IMR-90 (cell line): ENCODE results near the gene DKK2. TPM values are rescaled to one million over a fixed set of nuclear protein-coding genes. Genes with fewer than 3 reads are reported as not detected.

Experiments used
- ATAC-seq: fragments of 200-7000 bp; cut with Tn5 transposase; 2 replicates; pipeline ENCODE4 v1.9.1; 2020; ENCODE audit warnings: low read depth, mild to moderate bottlenecking, moderate library complexity
- BruUV-seq: library from RNA; stranded (reverse); fragments of 400-500 nt; replicated peaks from 2 replicates; lab custom pipeline; 2021; lab: Mats Ljungman, UMichigan
- CTCF ChIA-PET: fragments of 300-600 bp; formaldehyde crosslinking; extraction: SDS; loops from one replicate; lab custom pipeline; 2021; ENCODE audit warnings: antibody characterized with exemption; lab: Yijun Ruan, JAX
- POLR2A ChIA-PET: fragments of 300-600 bp; sonication (Branson Sonifier 250); formaldehyde crosslinking; loops from one replicate; lab custom pipeline; 2022; ENCODE audit warnings: antibody characterized with exemption; ENCODE audit not compliant: unreplicated experiment; lab: Charles Lee
- DNase-seq: peaks from one replicate; pipeline ENCODE4 v3.0.0; 2013
- H2AFZ ChIP-seq: replicated peaks from 2 replicates; pipeline ENCODE3; 2013; ENCODE audit warnings: low read length, mild to moderate bottlenecking; ENCODE audit not compliant: poor library complexity
- H2AK5ac ChIP-seq: 2 replicates; pipeline ENCODE4 v1.6.1; 2013; ENCODE audit warnings: low read depth, low read length, inconsistent platforms
- H2AK9ac ChIP-seq: replicated peaks from 2 replicates; pipeline ENCODE3; 2013; ENCODE audit warnings: mild to moderate bottlenecking, low read depth, low read length, moderate library complexity; ENCODE audit not compliant: poor library complexity
- H2BK120ac ChIP-seq: 2 replicates; pipeline ENCODE4 v1.6.1; 2013; ENCODE audit warnings: low read depth, low read length, inconsistent platforms
- H2BK15ac ChIP-seq: 3 replicates; pipeline ENCODE4 v1.6.1; 2013; ENCODE audit warnings: low read depth, low read length, inconsistent platforms
- H2BK20ac ChIP-seq: 2 replicates; pipeline ENCODE4 v1.6.1; 2013; ENCODE audit warnings: low read depth, mild to moderate bottlenecking, inconsistent platforms, low read length, moderate library complexity
- H2BK5ac ChIP-seq: 2 replicates; pipeline ENCODE4 v1.6.1; 2013; ENCODE audit warnings: mild to moderate bottlenecking, low read depth, low read length, inconsistent platforms; ENCODE audit not compliant: poor library complexity, severe bottlenecking
- H3K14ac ChIP-seq: replicated peaks from 2 replicates; pipeline ENCODE4 v1.6.1; 2013; ENCODE audit warnings: low read depth, low read length, inconsistent platforms
- H3K18ac ChIP-seq: 2 replicates; pipeline ENCODE4 v1.6.1; 2013; ENCODE audit warnings: low read depth, low read length, control low read depth
- H3K23ac ChIP-seq: 2 replicates; pipeline ENCODE4 v1.6.1; 2013; ENCODE audit warnings: low read depth, low read length, inconsistent platforms
- H3K27ac ChIP-seq: 2 replicates; pipeline ENCODE4 v1.5.1; 2013; ENCODE audit warnings: mild to moderate bottlenecking, control low read depth, low read length; ENCODE audit not compliant: insufficient read depth
- H3K27me3 ChIP-seq: 2 replicates; pipeline ENCODE4 v1.6.1; 2013; ENCODE audit warnings: low read length; ENCODE audit not compliant: control insufficient read depth, insufficient read depth
- H3K36me3 ChIP-seq: 2 replicates; pipeline ENCODE4 v1.6.1; 2013; ENCODE audit warnings: low read length, mixed read lengths; ENCODE audit not compliant: control insufficient read depth, insufficient read depth
- H3K4ac ChIP-seq: 2 replicates; pipeline ENCODE4 v1.6.1; 2013; ENCODE audit warnings: low read depth, low read length, inconsistent platforms
- H3K4me1 ChIP-seq: 2 replicates; pipeline ENCODE4 v1.6.1; 2013; ENCODE audit warnings: low read length, mixed read lengths; ENCODE audit not compliant: control insufficient read depth, insufficient read depth
- H3K4me2 ChIP-seq: 2 replicates; pipeline ENCODE4 v1.6.1; 2013; ENCODE audit warnings: low read depth, mild to moderate bottlenecking, control low read depth, low read length, moderate library complexity
- H3K4me3 ChIP-seq: 2 replicates; pipeline ENCODE4 v1.5.1; 2013; ENCODE audit warnings: low read depth, mild to moderate bottlenecking, control low read depth, low read length, moderate library complexity; ENCODE audit not compliant: insufficient read depth
- H3K56ac ChIP-seq: 2 replicates; pipeline ENCODE4 v1.6.1; 2013; ENCODE audit warnings: low read length, inconsistent platforms; ENCODE audit not compliant: insufficient read depth; ENCODE audit errors: extremely low read depth
- H3K79me1 ChIP-seq, 2 experiments: 2 replicates each; pipeline ENCODE4 v1.6.1; 2013; ENCODE audit warnings: low read length in 2 of 2, inconsistent platforms in 1 of 2, low read depth in 1 of 2
- H3K9ac ChIP-seq: 2 replicates; pipeline ENCODE4 v1.6.1; 2013; ENCODE audit warnings: low read depth, low read length, control low read depth
- H3K9me1 ChIP-seq: 2 replicates; pipeline ENCODE4 v1.6.1; 2013; ENCODE audit warnings: low read length, inconsistent platforms; ENCODE audit not compliant: insufficient read depth
- H3K9me3 ChIP-seq: 2 replicates; pipeline ENCODE4 v1.6.1; 2013; ENCODE audit warnings: low read length; ENCODE audit not compliant: control insufficient read depth, insufficient read depth
- H4K20me1 ChIP-seq: 2 replicates; pipeline ENCODE4 v1.6.1; 2013; ENCODE audit warnings: low read length, inconsistent platforms; ENCODE audit not compliant: insufficient read depth
- H4K5ac ChIP-seq: 2 replicates; pipeline ENCODE4 v1.6.1; 2013; ENCODE audit warnings: mild to moderate bottlenecking, low read depth, low read length, control low read depth
- H4K8ac ChIP-seq, 2 experiments: 2 replicates each; pipeline ENCODE4 v1.6.1; 2013; ENCODE audit warnings: low read depth in 2 of 2, low read length in 2 of 2, control low read depth in 1 of 2, inconsistent platforms in 1 of 2
- H4K91ac ChIP-seq: 2 replicates; pipeline ENCODE4 v1.6.1; 2013; ENCODE audit warnings: low read depth, low read length, inconsistent platforms; ENCODE audit not compliant: insufficient read depth
- CTCF ChIP-seq: conservative IDR thresholded peaks from 2 replicates; pipeline ENCODE4 v1.5.1; 2012; ENCODE audit warnings: mild to moderate bottlenecking, low read depth, low read length, improper control_type of control experiment
- FOS ChIP-seq: fragments of 150-350 bp; IDR thresholded peaks from 2 replicates; pipeline ENCODE4 v1.6.1; 2016; ENCODE audit warnings: low read depth, low read length
- RCOR1 ChIP-seq: IDR thresholded peaks from 2 replicates; pipeline ENCODE4 v1.6.1; 2012; ENCODE audit warnings: mild to moderate bottlenecking, low read length, improper control_type of control experiment; ENCODE audit not compliant: insufficient replicate concordance
- RFX5 ChIP-seq: IDR thresholded peaks from 2 replicates; pipeline ENCODE4 v1.8.0; 2012; ENCODE audit warnings: low read depth, mild to moderate bottlenecking, low read length, moderate library complexity
- dilution Hi-C: fragments of 300-500 bp; cut with HindIII; formaldehyde crosslinking; loops from one replicate; pipeline ENCODE4 v1.14.3; 2018; ENCODE audit warnings: low sequenced_read_pairs; ENCODE audit not compliant: unreplicated experiment
- in situ Hi-C: fragments of 300-500 bp; cut with MboI; formaldehyde crosslinking; loops from 3 replicates; pipeline ENCODE4 v1.14.3; 2019; ENCODE audit warnings: low sequenced_read_pairs, inconsistent platforms, mixed read lengths
- intact Hi-C: fragments of 100-400 bp; cut with micrococcal nuclease; formaldehyde crosslinking; loops from 2 replicates; pipeline ENCODE4 v1.10.0; 2022
- polyA plus RNA-seq, 3 experiments: library from polyadenylated mRNA; depleted of rRNA; stranded (reverse); fragments of >200 nt; gene quantifications; 2 replicates each; pipeline ENCODE4 v1.2.3, GENCODE V29; 2012; ENCODE audit warnings: low replicate concordance in 1 of 3
- total RNA-seq: library from RNA; depleted of rRNA; stranded (reverse); fragments of >200 nt; gene quantifications from 2 replicates; pipeline ENCODE4 v1.2.3, GENCODE V29; 2012
- TF ChIP-seq, protein P1 (sequence below): fragments of 150-350 bp; IDR thresholded peaks from 2 replicates; pipeline ENCODE4 v1.6.1; 2017; ENCODE audit warnings: mild to moderate bottlenecking, antibody characterized with exemption, low read length, low read depth
- TF ChIP-seq, protein P2 (sequence below): fragments of 150-350 bp; IDR thresholded peaks from 2 replicates; pipeline ENCODE4 v1.6.1; 2016; ENCODE audit warnings: low read depth, mild to moderate bottlenecking, low read length, moderate library complexity, borderline replicate concordance

Gene DKK2
- total and polyA plus RNA-seq, 2 of the 4 experiments (the other 2 are of a cell fraction): 0.39 to 0.72 TPM

GRCh38 chr4:107006218-107006617 lies 29.9 kb downstream of the DKK2 start:
- ChIA-PET POLR2A (no interaction called here), CTCF (no interaction called here)
- Histone ChIP-seq H3K9ac (no peak overlapping the region), H3K56ac (no peak overlapping the region), H3K27me3 (no peaks in the 10 kb centered on the region), H4K5ac (no peak overlapping the region), H3K79me1 (no peaks in the 10 kb centered on the region), H2AK5ac (no peak overlapping the region), H3K14ac (no peak overlapping the region), H2AFZ (no peak overlapping the region), H4K91ac (no peak overlapping the region), H2BK20ac (no peak overlapping the region), H2BK5ac (no peak overlapping the region), H3K23ac (no peak overlapping the region), H3K4me1 (no peaks in the 10 kb centered on the region), H3K4me3 (no peak overlapping the region), H3K27ac (no peak overlapping the region), H2BK120ac (no peak overlapping the region), H4K20me1 (no peaks in the 10 kb centered on the region), H4K8ac (no peak overlapping the region), H3K36me3 (no peaks in the 10 kb centered on the region), H3K18ac (no peak overlapping the region), H2BK15ac (no peak overlapping the region), H3K9me1 (no peaks in the 10 kb centered on the region), H3K4me2 (no peak overlapping the region), H3K9me3 (no peaks in the 10 kb centered on the region), H2AK9ac (no peak overlapping the region), H3K4ac (no peak overlapping the region)
- intact Hi-C loops: no loop called here
- no peak for ATAC-seq
- in situ Hi-C loops: no loop called here
- no peak for DNase-seq
- dilution Hi-C loops: no loop called here
- BruUV-seq: no TSS peak
- TF ChIP-seq, protein P1, sequence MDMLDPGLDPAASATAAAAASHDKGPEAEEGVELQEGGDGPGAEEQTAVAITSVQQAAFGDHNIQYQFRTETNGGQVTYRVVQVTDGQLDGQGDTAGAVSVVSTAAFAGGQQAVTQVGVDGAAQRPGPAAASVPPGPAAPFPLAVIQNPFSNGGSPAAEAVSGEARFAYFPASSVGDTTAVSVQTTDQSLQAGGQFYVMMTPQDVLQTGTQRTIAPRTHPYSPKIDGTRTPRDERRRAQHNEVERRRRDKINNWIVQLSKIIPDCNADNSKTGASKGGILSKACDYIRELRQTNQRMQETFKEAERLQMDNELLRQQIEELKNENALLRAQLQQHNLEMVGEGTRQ: no peak
- TF ChIP-seq RCOR1: no peak
- TF ChIP-seq RFX5: no peak
- no peak for TF ChIP-seq FOS
- no peak for TF ChIP-seq CTCF
- TF ChIP-seq, protein P2, sequence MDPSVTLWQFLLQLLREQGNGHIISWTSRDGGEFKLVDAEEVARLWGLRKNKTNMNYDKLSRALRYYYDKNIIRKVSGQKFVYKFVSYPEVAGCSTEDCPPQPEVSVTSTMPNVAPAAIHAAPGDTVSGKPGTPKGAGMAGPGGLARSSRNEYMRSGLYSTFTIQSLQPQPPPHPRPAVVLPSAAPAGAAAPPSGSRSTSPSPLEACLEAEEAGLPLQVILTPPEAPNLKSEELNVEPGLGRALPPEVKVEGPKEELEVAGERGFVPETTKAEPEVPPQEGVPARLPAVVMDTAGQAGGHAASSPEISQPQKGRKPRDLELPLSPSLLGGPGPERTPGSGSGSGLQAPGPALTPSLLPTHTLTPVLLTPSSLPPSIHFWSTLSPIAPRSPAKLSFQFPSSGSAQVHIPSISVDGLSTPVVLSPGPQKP: no peak
